ENCODE measurements around the gene SCARB1.

- TF ChIP-seq CTCF (IDR thresholded peaks at IDR 0.05; ENCODE audit: insufficient read depth, low read length): no peak
- no peak; the same call in 1 of the 2 replicates for TF ChIP-seq POLR2AphosphoS5 (IDR thresholded peaks at IDR 0.05; ENCODE audit: low read depth)
- TF ChIP-seq REST (IDR thresholded peaks at IDR 0.05; ENCODE audit: insufficient replicate concordance, low read depth): no peak
- TF ChIP-seq GABPA (IDR thresholded peaks at IDR 0.05; ENCODE audit: low read depth): no peak
- TF ChIP-seq SPI1 (IDR thresholded peaks at IDR 0.05; ENCODE audit: borderline replicate concordance, low read depth): no peak
These were observed 46.3 kb upstream of the SCARB1 start for GRCh38 chr12:124909831-124910560.

Data from HL-60 (cell line).